IMR-90 (cell line): ENCODE measurements around the gene TNNC2.
"Not testable (repeated sequence)": the region's sequence is repeated elsewhere in the genome, so short reads cannot be mapped to it uniquely, and the experiment has no call there.

Source experiments
- BHLHE40 ChIP-seq: fragments of 150-350 bp; IDR thresholded peaks from 2 replicates; pipeline ENCODE4 v1.6.1; 2016; ENCODE audit warnings: mild to moderate bottlenecking, low read depth, low read length
- CEBPB ChIP-seq: IDR thresholded peaks from 2 replicates; pipeline ENCODE4 v1.6.1; 2012; ENCODE audit warnings: low read depth, low read length, improper control_type of control experiment
- CHD1 ChIP-seq: IDR thresholded peaks from 2 replicates; pipeline ENCODE4 v1.6.1; 2012; ENCODE audit warnings: low read depth, low read length, improper control_type of control experiment
- CTCF ChIP-seq: conservative IDR thresholded peaks from 2 replicates; pipeline ENCODE4 v1.5.1; 2012; ENCODE audit warnings: mild to moderate bottlenecking, low read depth, low read length, improper control_type of control experiment
- MAFK ChIP-seq: IDR thresholded peaks from 2 replicates; pipeline ENCODE4 v1.6.1; 2012; ENCODE audit warnings: low read depth, low read length, improper control_type of control experiment
- MAZ ChIP-seq: IDR thresholded peaks from 2 replicates; pipeline ENCODE4 v1.6.1; 2012; ENCODE audit warnings: low read depth, mild to moderate bottlenecking, low read length, improper control_type of control experiment, moderate library complexity, borderline replicate concordance
- MXI1 ChIP-seq: IDR thresholded peaks from 2 replicates; pipeline ENCODE4 v1.6.1; 2012; ENCODE audit warnings: low read depth, mild to moderate bottlenecking, low read length, moderate library complexity, borderline replicate concordance
- POLR2A ChIP-seq: IDR thresholded peaks from 2 replicates; pipeline ENCODE4 v1.6.1; 2012; ENCODE audit warnings: mild to moderate bottlenecking, low read depth, low read length
- RCOR1 ChIP-seq: IDR thresholded peaks from 2 replicates; pipeline ENCODE4 v1.6.1; 2012; ENCODE audit warnings: mild to moderate bottlenecking, low read length, improper control_type of control experiment; ENCODE audit not compliant: insufficient replicate concordance
- RFX5 ChIP-seq: IDR thresholded peaks from 2 replicates; pipeline ENCODE4 v1.8.0; 2012; ENCODE audit warnings: low read depth, mild to moderate bottlenecking, low read length, moderate library complexity
- SMC3 ChIP-seq: fragments of 150-350 bp; IDR thresholded peaks from 2 replicates; pipeline ENCODE4 v1.6.1; 2016; ENCODE audit warnings: low read depth, mild to moderate bottlenecking, antibody characterized with exemption, low read length, moderate library complexity
- USF2 ChIP-seq: fragments of 150-350 bp; IDR thresholded peaks from 2 replicates; pipeline ENCODE4 v1.6.1; 2017; ENCODE audit warnings: mild to moderate bottlenecking, antibody characterized with exemption, low read length, low read depth

GRCh38 chr20:45829673-45830106 lies 2.6 kb upstream of the TNNC2 start:
- TF ChIP-seq CTCF, POLR2A, RCOR1, MXI1, MAZ, USF2, RFX5, SMC3, MAFK, BHLHE40, CHD1, CEBPB: not testable (repeated sequence)
